Activated B cell treated with CpG ODN at 0.5 μM for 24 hours (primary cell): ENCODE results near the gene NAA60. TPM values are rescaled to one million over a fixed set of nuclear protein-coding genes. Genes with fewer than 3 reads are reported as not detected.

ENCODE experiments used
- ATAC-seq: fragments of 200-7000 bp; cut with Tn5 transposase; one replicate; pipeline ENCODE4 v1.10.0; 2021; ENCODE audit warnings: low read depth, mild to moderate bottlenecking, moderate library complexity
- CTCF ChIA-PET: fragments of 350-600 bp; sonication (Branson Sonifier 250); formaldehyde crosslinking; loops from one replicate; lab custom pipeline; 2021; ENCODE audit warnings: antibody characterized with exemption; lab: Charles Lee
- POLR2A ChIA-PET: fragments of 350-600 bp; sonication (Branson Sonifier 250); formaldehyde crosslinking; loops from one replicate; lab custom pipeline; 2021; ENCODE audit warnings: antibody characterized with exemption; lab: Charles Lee
- DNase-seq: peaks from one replicate; pipeline ENCODE4 v3.0.0; 2022
- H3K27ac Mint-ChIP-seq: one replicate; pipeline ENCODE4 v1.8.0; 2020; ENCODE audit warnings: mixed read lengths
- H3K27me3 Mint-ChIP-seq: one replicate; pipeline ENCODE4 v1.8.0; 2021; ENCODE audit warnings: mixed read lengths
- H3K36me3 Mint-ChIP-seq: one replicate; pipeline ENCODE4 v1.8.0; 2021; ENCODE audit warnings: low read depth, mixed read lengths
- H3K4me1 Mint-ChIP-seq: one replicate; pipeline ENCODE4 v1.8.0; 2021; ENCODE audit warnings: mixed read lengths
- H3K4me3 Mint-ChIP-seq: one replicate; pipeline ENCODE4 v1.8.0; 2020; ENCODE audit warnings: mild to moderate bottlenecking, mixed read lengths
- H3K9me3 Mint-ChIP-seq: one replicate; pipeline ENCODE4 v1.8.0; 2020; ENCODE audit warnings: mixed read lengths
- intact Hi-C: fragments of 100-400 bp; cut with micrococcal nuclease; formaldehyde crosslinking; loops from one replicate; pipeline ENCODE4 v1.15.1; 2024
- total RNA-seq: library from RNA; stranded (reverse); gene quantifications from 2 replicates; pipeline ENCODE4 v1.2.3, GENCODE V29; 2022
- TF ChIP-seq, protein P1 (sequence below): fragments of 200-600 bp; IDR thresholded peaks from one replicate; pipeline ENCODE4 v1.8.0; 2022; ENCODE audit warnings: antibody characterized with exemption, mild to moderate bottlenecking

Gene NAA60
- total RNA-seq, 1 donor from 2014 or later = 48.0 TPM

- DNase-seq (no peak), ATAC-seq (no peak)
- H3K4me1 Mint-ChIP-seq = peaks cover 56% of the 10 kb centered on the region
- POLR2A ChIA-PET = no interaction called here
- peaks cover 10% of the 10 kb centered on the region for H3K36me3 Mint-ChIP-seq
- H3K9me3 Mint-ChIP-seq = no peaks in the 10 kb centered on the region
- CTCF ChIA-PET = no interaction called here
- no peak overlapping the region for H3K27ac Mint-ChIP-seq
- no peaks in the 10 kb centered on the region for H3K27me3 Mint-ChIP-seq
- TF ChIP-seq, protein P1, sequence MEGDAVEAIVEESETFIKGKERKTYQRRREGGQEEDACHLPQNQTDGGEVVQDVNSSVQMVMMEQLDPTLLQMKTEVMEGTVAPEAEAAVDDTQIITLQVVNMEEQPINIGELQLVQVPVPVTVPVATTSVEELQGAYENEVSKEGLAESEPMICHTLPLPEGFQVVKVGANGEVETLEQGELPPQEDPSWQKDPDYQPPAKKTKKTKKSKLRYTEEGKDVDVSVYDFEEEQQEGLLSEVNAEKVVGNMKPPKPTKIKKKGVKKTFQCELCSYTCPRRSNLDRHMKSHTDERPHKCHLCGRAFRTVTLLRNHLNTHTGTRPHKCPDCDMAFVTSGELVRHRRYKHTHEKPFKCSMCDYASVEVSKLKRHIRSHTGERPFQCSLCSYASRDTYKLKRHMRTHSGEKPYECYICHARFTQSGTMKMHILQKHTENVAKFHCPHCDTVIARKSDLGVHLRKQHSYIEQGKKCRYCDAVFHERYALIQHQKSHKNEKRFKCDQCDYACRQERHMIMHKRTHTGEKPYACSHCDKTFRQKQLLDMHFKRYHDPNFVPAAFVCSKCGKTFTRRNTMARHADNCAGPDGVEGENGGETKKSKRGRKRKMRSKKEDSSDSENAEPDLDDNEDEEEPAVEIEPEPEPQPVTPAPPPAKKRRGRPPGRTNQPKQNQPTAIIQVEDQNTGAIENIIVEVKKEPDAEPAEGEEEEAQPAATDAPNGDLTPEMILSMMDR = no peak
- intact Hi-C loops = no loop called here
- no peak overlapping the region for H3K4me3 Mint-ChIP-seq
Measured at GRCh38 chr16:3461151-3461550, 17.7 kb downstream of the NAA60 start.

DNA sequence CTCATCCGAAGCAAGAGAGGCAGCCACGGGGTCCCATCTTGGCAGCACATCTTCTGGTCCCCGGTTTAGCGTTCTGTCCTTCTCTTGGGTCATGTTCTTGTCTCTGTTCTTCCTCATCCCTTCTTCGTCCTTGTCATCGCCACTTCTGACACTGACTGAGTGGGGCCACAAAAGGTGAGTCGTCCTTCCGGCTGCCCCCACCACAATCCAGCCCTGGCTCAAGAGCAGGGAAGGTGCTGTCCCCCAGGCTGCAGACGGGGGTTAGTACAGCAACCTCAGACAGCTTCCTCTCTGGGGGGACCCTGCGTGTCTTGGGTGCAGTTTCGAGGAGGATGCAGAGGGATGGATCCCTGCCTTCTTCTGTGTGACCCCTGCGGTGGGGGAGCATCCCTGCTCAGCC lies 21.8 kb downstream of the NAA60 start:
- no peak overlapping the region for H3K27ac Mint-ChIP-seq
- POLR2A ChIA-PET = no interaction called here
- H3K4me3 Mint-ChIP-seq = no peak overlapping the region
- peaks cover 30% of the 10 kb centered on the region for H3K36me3 Mint-ChIP-seq
- H3K4me1 Mint-ChIP-seq = peaks cover 52% of the 10 kb centered on the region
- ATAC-seq = no peak
- CTCF ChIA-PET = no interaction called here
- no peaks in the 10 kb centered on the region for H3K27me3 Mint-ChIP-seq
- no peaks in the 10 kb centered on the region for H3K9me3 Mint-ChIP-seq
- DNase-seq = no peak
- TF ChIP-seq, protein P1 = no peak
- intact Hi-C loops = no loop called here

DNA sequence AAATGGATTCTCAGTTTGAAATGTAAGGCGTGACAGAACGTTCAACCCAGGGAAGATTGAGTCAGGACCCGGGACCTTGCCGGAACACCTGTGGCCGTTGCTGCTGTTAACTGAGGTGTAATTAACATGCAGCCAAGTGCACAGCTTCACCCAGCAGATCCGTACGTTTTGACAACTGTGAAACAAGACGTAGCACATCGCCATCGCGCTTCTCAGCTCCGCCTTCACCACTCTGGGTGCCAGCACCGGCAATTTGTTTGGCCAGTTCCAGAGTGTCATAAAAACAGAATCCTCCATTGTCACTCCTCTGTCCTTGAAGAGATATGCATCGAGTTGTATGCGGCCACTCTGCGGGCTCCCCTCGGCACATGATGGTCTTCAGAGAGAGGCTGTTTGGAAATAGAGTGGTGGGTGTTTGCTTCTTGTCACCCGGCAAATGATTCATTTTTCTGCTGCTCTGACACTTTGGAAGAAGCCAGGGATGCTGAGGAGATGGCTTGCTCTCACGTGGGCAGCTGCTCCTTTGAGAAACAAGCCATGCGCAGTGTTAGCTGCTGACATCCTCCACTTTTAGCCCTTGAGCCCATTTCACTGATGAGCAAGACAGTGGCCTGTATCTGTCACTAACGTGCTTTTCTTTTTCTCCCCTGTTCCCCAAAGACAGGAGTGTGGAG lies 22.6 kb downstream of the NAA60 start:
- ATAC-seq (no peak), DNase-seq (no peak)
- Mint-ChIP-seq H3K27me3 (no peaks in the 10 kb centered on the region), H3K36me3 (peaks cover 35% of the 10 kb centered on the region), H3K27ac (no peak overlapping the region), H3K4me1 (peaks cover 45% of the 10 kb centered on the region), H3K9me3 (no peaks in the 10 kb centered on the region), H3K4me3 (no peak overlapping the region)
- TF ChIP-seq, protein P1 = no peak
- intact Hi-C loops = no loop called here
- ChIA-PET CTCF (no interaction called here), POLR2A (no interaction called here)

- no peak overlapping the region for H3K27ac Mint-ChIP-seq
- intact Hi-C loops = no loop called here
- ATAC-seq (no peak), DNase-seq (no peak)
- TF ChIP-seq, protein P1 = no peak
- no peaks in the 10 kb centered on the region for H3K9me3 Mint-ChIP-seq
- H3K27me3 Mint-ChIP-seq = no peaks in the 10 kb centered on the region
- ChIA-PET POLR2A (no interaction called here), CTCF (no interaction called here)
- peaks cover 39% of the 10 kb centered on the region for H3K4me1 Mint-ChIP-seq
- H3K4me3 Mint-ChIP-seq = no peak overlapping the region
- peaks cover 37% of the 10 kb centered on the region for H3K36me3 Mint-ChIP-seq
Measured at GRCh38 chr16:3467182-3467581, 23.7 kb downstream of the NAA60 start.

DNA sequence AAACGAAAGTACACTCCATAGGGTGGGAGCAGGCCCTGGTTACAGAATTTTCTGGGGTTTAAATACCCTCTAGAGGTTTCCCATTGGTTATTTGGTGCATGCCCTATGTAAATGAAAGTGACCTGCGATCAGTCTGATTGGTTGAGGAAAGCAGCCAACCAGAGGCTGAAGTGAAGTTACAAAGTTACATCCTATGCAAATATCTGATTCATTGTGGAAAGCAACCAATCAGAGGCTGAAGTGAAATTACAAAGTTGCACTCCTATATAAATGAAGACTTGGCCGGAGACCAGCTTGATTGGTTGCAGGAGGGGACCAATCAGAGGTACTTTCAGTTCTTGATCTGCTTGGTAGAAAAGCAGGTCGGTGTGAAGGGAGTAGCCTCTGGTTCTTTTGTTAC lies 24.4 kb downstream of the NAA60 start:
- CTCF ChIA-PET = no interaction called here
- DNase-seq (no peak), ATAC-seq (no peak)
- Mint-ChIP-seq H3K4me3 (no peak overlapping the region), H3K9me3 (peaks cover 1% of the 10 kb centered on the region), H3K27me3 (no peaks in the 10 kb centered on the region), H3K27ac (no peak overlapping the region), H3K4me1 (peaks cover 39% of the 10 kb centered on the region), H3K36me3 (peaks cover 43% of the 10 kb centered on the region)
- TF ChIP-seq, protein P1 = no peak
- POLR2A ChIA-PET = no interaction called here
- intact Hi-C loops = no loop called here
